GM18502 (cell line): ENCODE data around the gene MMP21.

Experiments
- ATAC-seq: cut with Tn5 transposase; IDR thresholded peaks from one replicate; pipeline ENCODE4 v1.9.1; 2021; ENCODE audit warnings: mild to moderate bottlenecking; ENCODE audit not compliant: unreplicated experiment, poor library complexity

MMP21 gene

GRCh38 chr10:125719173-125720001 is 56.2 kb downstream of the MMP21 start, which contains the start of gene EDRF1:
TSS of gene EDRF1 (plus strand) at chr10:125719709. CDS start at chr10:125719808, 99 bp downstream.
- peak; percentile 94 for ATAC-seq
